Fibroblast of the aortic adventitia (primary cell): ENCODE measurements around the gene CATSPER3. TPM values are rescaled to one million over a fixed set of nuclear protein-coding genes. Genes with fewer than 3 reads are reported as not detected.
A peak's percentile ranks its signal among the peaks of the same experiment; 100 is the strongest.

Experiments
- DNase-seq: peaks from one replicate; pipeline ENCODE4 v3.0.0-alpha.2; 2010; ENCODE audit warnings: low read depth
- H3K4me3 ChIP-seq: 2 replicates; pipeline ENCODE4 v1.5.1; 2011; ENCODE audit warnings: low read depth, mild to moderate bottlenecking, control low read depth, low read length, moderate library complexity
- CTCF ChIP-seq: IDR thresholded peaks from 2 replicates; pipeline ENCODE4 v1.5.1; 2011; ENCODE audit warnings: mild to moderate bottlenecking, low read length, control low read depth, inconsistent platforms; ENCODE audit not compliant: insufficient read depth
- total RNA-seq: library from RNA; depleted of rRNA; stranded (reverse); fragments of >200 nt; gene quantifications from 2 replicates; pipeline ENCODE4 v1.2.3, GENCODE V29; 2012; ENCODE audit warnings: low replicate concordance

Gene CATSPER3
- total RNA-seq, 1 donor: 0.09 TPM

DNA sequence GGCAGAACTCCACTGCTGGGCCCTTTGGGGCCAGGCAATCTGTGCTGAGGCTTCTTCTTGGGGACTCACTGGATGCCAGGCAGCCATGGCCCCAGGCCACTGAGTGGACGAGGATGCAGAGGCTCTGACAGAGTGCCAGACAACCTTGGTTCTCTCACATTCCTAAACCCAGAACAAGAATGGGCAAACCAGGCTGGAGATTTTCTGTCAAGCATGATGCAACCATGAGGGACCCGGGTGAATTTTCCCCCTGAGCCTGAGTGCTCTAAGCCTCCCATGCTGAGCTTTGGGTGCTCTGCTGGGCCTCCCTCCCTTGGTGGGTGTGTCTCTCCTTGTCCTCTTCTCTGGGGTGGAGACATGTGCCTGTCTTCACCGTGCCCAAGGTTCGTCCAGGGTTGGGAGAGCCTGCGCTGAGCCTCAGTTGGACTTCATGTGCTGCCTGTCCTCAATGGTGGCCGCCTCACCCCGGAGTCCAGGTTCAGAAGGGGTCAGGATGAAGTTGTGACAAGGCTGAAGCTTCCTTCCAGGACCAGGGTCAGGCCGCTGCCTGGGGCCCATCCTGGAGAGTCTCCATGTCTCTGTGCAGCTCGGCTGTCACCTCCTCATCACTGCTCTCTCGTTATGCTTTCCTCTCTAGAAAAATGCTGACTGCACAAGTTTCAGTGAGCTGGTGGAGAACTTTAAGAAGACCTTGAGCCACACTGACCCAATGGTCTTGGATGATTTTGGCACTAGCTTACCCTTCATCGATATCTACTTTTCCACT is 42.2 kb downstream of the CATSPER3 start:
- TF ChIP-seq CTCF: no peak
- no peak overlapping the region for H3K4me3 ChIP-seq
- DNase-seq: no peak

GRCh38 chr5:135010502-135011354 is 43.0 kb downstream of the CATSPER3 start:
- no peak overlapping the region for H3K4me3 ChIP-seq
- DNase-seq: no peak
- peak; percentile 18 for TF ChIP-seq CTCF

- no peak overlapping the region for H3K4me3 ChIP-seq
- DNase-seq: no peak
- no peak for TF ChIP-seq CTCF
Observed at GRCh38 chr5:135011355-135012032, 43.8 kb downstream of the CATSPER3 start.

DNA sequence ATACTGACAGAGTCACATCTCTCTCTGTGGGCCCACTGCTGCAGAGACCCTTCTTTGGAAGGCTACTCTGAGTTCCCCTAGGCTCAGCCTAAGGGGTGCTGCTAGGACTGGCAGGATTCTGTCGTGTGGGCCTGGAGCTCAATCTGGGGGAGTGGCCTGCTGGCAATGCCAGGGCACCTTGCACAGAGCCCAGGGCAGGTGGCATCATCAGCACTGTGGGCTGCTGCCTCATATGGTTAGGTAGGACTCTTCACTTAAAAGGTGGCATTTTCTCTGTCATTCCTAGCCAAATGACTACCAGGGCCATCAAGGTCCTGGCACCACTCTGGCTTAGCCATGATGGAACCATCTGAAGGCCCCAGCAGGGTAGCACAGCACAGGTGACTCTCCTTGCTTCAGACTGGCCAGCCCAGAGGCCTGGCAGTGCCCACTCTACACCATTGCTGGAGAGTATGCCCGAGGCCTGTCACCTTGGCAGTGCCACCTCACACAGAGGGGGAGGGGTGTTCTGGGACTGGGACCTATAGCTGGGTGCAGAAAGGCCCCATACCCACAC is 44.4 kb downstream of the CATSPER3 start:
- DNase-seq: no peak
- H3K4me3 ChIP-seq: no peak overlapping the region
- TF ChIP-seq CTCF: no peak

GRCh38 chr5:135012951-135013391 is 45.3 kb downstream of the CATSPER3 start:
- no peak for DNase-seq
- H3K4me3 ChIP-seq: no peak overlapping the region
- TF ChIP-seq CTCF: no peak

GRCh38 chr5:135013445-135013844 is 45.7 kb downstream of the CATSPER3 start:
- no peak for TF ChIP-seq CTCF
- no peak for DNase-seq
- H3K4me3 ChIP-seq: no peak overlapping the region
